Measurements from ENCODE around the gene ZNF683.

ZNF683 gene

DNA sequence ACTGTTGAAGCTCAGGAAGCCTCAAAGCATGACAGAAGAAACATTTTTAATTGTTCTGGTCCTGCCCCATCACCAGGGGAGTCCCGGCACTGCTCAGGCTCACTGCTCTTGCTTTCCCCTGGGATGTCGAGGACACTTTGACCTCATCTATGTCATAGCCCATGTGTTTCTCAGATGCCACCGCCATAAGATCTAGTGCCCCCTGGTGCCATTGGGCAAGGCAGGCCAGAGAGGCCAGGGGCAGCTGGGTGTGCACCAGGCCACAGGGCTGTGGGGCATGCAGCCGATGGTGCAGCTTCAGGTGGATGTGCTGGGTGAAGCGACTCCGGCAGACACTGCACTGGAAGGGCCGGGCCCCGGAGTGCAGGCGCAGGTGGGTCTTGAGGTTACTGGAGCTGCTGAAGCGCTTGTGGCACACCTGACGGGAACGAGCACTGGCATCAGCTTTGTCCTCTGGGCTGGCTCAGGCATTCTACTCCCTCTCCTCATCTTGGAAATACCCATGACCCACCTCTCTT lies 10.9 kb downstream of the ZNF683 start:
- DNase-seq, result no peak
- H4K20me1 ChIP-seq (ENCODE audit: insufficient read depth, low read length), result no peaks in the 10 kb centered on the region
- H2AFZ ChIP-seq (ENCODE audit: low read length), result no peak overlapping the region
- peaks cover 38% of the 10 kb centered on the region for H3K27me3 ChIP-seq (replicated peaks; ENCODE audit: insufficient read depth, low read length)
- no peak overlapping the region for H3K27ac ChIP-seq (ENCODE audit: low read length)
- H3K9me3 ChIP-seq (replicated peaks; ENCODE audit: insufficient read depth, low read length), result no peaks in the 10 kb centered on the region
- no peaks in the 10 kb centered on the region for H3K9me2 ChIP-seq (replicated peaks; ENCODE audit: insufficient read depth, low read length)
- TF ChIP-seq, protein P1, sequence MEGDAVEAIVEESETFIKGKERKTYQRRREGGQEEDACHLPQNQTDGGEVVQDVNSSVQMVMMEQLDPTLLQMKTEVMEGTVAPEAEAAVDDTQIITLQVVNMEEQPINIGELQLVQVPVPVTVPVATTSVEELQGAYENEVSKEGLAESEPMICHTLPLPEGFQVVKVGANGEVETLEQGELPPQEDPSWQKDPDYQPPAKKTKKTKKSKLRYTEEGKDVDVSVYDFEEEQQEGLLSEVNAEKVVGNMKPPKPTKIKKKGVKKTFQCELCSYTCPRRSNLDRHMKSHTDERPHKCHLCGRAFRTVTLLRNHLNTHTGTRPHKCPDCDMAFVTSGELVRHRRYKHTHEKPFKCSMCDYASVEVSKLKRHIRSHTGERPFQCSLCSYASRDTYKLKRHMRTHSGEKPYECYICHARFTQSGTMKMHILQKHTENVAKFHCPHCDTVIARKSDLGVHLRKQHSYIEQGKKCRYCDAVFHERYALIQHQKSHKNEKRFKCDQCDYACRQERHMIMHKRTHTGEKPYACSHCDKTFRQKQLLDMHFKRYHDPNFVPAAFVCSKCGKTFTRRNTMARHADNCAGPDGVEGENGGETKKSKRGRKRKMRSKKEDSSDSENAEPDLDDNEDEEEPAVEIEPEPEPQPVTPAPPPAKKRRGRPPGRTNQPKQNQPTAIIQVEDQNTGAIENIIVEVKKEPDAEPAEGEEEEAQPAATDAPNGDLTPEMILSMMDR (IDR thresholded peaks at IDR 0.05; ENCODE audit: low read length), result no peak
- TF ChIP-seq EZH2phosphoT487 (IDR thresholded peaks at IDR 0.05; ENCODE audit: low read length), result no peak
- TF ChIP-seq EZH2 (optimal IDR thresholded peaks at IDR 0.05; ENCODE audit: low read depth, low read length), result no peak
- H3K4me3 ChIP-seq (ENCODE audit: low read length), result no peak overlapping the region
- no peak overlapping the region for H3K4me2 ChIP-seq (ENCODE audit: low read depth, low read length)
- H3K4me1 ChIP-seq (ENCODE audit: low read length), result no peaks in the 10 kb centered on the region
- no peaks in the 10 kb centered on the region for H3F3A ChIP-seq (ENCODE audit: insufficient read depth, low read length)
- no peaks in the 10 kb centered on the region for H3K36me3 ChIP-seq (replicated peaks; ENCODE audit: insufficient read depth, low read length)
- no peaks in the 10 kb centered on the region for H3K79me2 ChIP-seq (ENCODE audit: low read length)
- no peak overlapping the region for H3K9ac ChIP-seq (ENCODE audit: low read length)

DNA sequence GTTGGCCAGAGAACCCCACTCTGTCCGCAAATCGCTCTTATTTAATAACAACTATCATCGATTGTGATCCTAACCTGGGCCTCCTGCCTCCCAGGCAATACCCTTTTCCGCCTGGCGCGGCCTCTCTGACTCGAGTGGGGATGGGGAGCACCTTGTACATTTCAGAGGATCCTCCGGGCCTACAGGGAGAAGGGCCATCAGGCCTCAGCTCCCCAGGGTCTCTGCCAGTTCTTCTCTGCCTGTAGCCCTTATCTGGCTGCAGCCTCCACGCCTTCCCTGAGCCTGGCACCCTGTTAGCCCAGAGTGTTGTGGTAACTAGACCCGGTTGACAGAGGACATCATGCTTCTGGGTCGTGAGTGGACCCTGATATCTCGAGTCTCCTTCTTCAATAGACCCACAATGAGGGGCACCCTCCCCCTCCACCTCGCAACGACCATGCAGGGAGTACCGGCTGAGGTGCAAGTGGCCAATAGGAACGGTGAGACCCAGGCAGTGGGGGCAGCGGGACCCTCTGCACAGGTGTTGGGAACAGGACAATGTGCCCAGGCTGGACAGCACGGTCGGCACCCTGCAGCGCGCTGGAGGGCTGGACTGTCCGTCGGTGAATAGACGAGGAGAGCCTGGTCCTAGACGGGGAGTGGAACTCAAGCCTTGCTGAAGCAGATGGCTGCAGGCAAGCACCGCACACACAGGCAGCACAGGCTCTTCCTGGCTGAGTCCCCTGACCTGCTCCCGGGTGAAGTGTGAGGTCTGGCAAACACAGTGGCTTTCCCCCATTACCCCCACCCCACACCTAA lies 11.5 kb downstream of the ZNF683 start:
- no peak overlapping the region for H3K4me2 ChIP-seq (ENCODE audit: low read depth, low read length)
- H3K4me1 ChIP-seq (ENCODE audit: low read length), result no peaks in the 10 kb centered on the region
- H2AFZ ChIP-seq (ENCODE audit: low read length), result no peak overlapping the region
- H3K4me3 ChIP-seq (ENCODE audit: low read length), result no peak overlapping the region
- no peak for TF ChIP-seq EZH2 (optimal IDR thresholded peaks at IDR 0.05; ENCODE audit: low read depth, low read length)
- TF ChIP-seq, protein P1 (IDR thresholded peaks at IDR 0.05; ENCODE audit: low read length), result no peak
- no peak for TF ChIP-seq EZH2phosphoT487 (IDR thresholded peaks at IDR 0.05; ENCODE audit: low read length)
- H3K27me3 ChIP-seq (replicated peaks; ENCODE audit: insufficient read depth, low read length), result peaks cover 35% of the 10 kb centered on the region
- no peaks in the 10 kb centered on the region for H3F3A ChIP-seq (ENCODE audit: insufficient read depth, low read length)
- DNase-seq, result no peak
- no peaks in the 10 kb centered on the region for H3K9me2 ChIP-seq (replicated peaks; ENCODE audit: insufficient read depth, low read length)
- H3K36me3 ChIP-seq (replicated peaks; ENCODE audit: insufficient read depth, low read length), result no peaks in the 10 kb centered on the region
- H4K20me1 ChIP-seq (ENCODE audit: insufficient read depth, low read length), result no peaks in the 10 kb centered on the region
- no peaks in the 10 kb centered on the region for H3K9me3 ChIP-seq (replicated peaks; ENCODE audit: insufficient read depth, low read length)
- H3K79me2 ChIP-seq (ENCODE audit: low read length), result no peaks in the 10 kb centered on the region
- H3K27ac ChIP-seq (ENCODE audit: low read length), result no peak overlapping the region
- no peak overlapping the region for H3K9ac ChIP-seq (ENCODE audit: low read length)

DNA sequence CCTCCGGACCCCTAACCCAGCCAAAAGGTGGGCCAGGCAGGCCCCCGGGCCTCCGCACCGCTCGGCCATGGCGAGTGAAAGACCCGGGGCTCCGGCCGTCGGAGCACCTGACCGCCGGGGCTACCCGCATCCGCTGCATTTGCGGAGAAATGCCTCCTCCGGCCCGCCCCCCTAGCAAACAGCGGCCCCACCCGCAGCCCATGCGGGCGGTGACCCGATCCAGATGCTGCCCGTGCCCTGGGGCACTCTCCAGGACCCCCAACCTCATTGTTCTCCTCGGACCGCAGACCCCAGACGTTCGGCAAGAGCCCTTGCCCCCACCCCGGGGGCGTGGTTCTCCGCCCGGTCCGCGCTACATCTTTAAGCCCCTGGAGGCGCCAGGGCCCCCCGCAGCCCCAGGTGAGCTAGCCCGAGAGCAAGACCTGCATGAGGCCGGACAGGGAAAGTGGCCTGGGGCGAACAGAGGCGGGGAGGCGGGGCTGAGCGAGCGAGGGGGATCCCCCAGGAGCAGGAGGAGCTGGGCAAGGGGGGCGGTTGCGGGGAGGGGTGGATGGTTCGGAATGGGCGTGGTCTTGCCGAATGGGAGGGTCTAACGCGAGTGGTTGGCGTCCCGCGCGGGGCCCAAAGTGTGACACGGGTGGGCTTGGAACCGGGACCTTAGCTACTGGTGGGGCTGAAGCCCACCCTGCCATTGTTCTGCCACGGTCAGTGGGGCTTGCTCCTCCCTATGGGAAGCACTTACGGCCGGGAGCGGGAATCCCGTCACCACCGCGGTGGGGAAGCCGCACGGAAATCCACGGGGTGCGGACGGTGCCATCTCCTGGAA lies 12.4 kb downstream of the ZNF683 start:
- no peaks in the 10 kb centered on the region for H4K20me1 ChIP-seq (ENCODE audit: insufficient read depth, low read length)

More for the DNA sequence above, 12.4 kb downstream of the ZNF683 start:
- Histone ChIP-seq H3K4me2 (ENCODE audit: low read depth, low read length) (no peak overlapping the region; the same call in 1 of the 2 replicates), H3K36me3 (replicated peaks; ENCODE audit: insufficient read depth, low read length) (no peaks in the 10 kb centered on the region), H3K4me1 (ENCODE audit: low read length) (no peaks in the 10 kb centered on the region), H3F3A (ENCODE audit: insufficient read depth, low read length) (no peaks in the 10 kb centered on the region), H3K9ac (ENCODE audit: low read length) (no peak overlapping the region), H3K79me2 (ENCODE audit: low read length) (no peaks in the 10 kb centered on the region), H3K9me2 (replicated peaks; ENCODE audit: insufficient read depth, low read length) (no peaks in the 10 kb centered on the region), H3K4me3 (ENCODE audit: low read length) (no peak overlapping the region), H3K27me3 (replicated peaks; ENCODE audit: insufficient read depth, low read length) (peaks cover 31% of the 10 kb centered on the region), H3K27ac (ENCODE audit: low read length) (no peak overlapping the region), H3K9me3 (replicated peaks; ENCODE audit: insufficient read depth, low read length) (no peaks in the 10 kb centered on the region), H2AFZ (ENCODE audit: low read length) (no peak overlapping the region)
- DNase-seq, result no peak
- TF ChIP-seq, protein P1 (IDR thresholded peaks at IDR 0.05; ENCODE audit: low read length), result no peak
- TF ChIP-seq EZH2 (optimal IDR thresholded peaks at IDR 0.05; ENCODE audit: low read depth, low read length) (no peak), EZH2phosphoT487 (IDR thresholded peaks at IDR 0.05; ENCODE audit: low read length) (no peak)
